NT2/D1 (cell line): ENCODE measurements around the gene SYNE4.

Source experiments
- DNase-seq: peaks from one replicate; pipeline ENCODE4 v3.0.0-alpha.2; 2011; ENCODE audit warnings: low read depth, low spot score
- H3K27me3 ChIP-seq: 2 replicates; pipeline ENCODE4 v1.6.0; 2011; ENCODE audit warnings: mild to moderate bottlenecking; ENCODE audit not compliant: insufficient read length, insufficient read depth
- H3K36me3 ChIP-seq: 2 replicates; pipeline ENCODE4 v1.6.1; 2011; ENCODE audit warnings: mild to moderate bottlenecking, low read length, mixed read lengths; ENCODE audit not compliant: insufficient read depth, insufficient read length
- H3K4me1 ChIP-seq: 2 replicates; pipeline ENCODE4 v1.5.1; 2011; ENCODE audit not compliant: insufficient read depth, insufficient read length
- H3K4me3 ChIP-seq: 2 replicates; pipeline ENCODE4 v1.5.1; 2011; ENCODE audit warnings: low read depth; ENCODE audit not compliant: insufficient read length
- H3K9ac ChIP-seq: 2 replicates; pipeline ENCODE4 v1.6.0; 2011; ENCODE audit warnings: low read depth; ENCODE audit not compliant: insufficient read length
- H3K9me3 ChIP-seq: 2 replicates; pipeline ENCODE4 v1.5.1; 2011; ENCODE audit warnings: mild to moderate bottlenecking, low read length; ENCODE audit not compliant: insufficient read depth
- SUZ12 ChIP-seq: IDR thresholded peaks from 2 replicates; pipeline ENCODE4 v1.6.1; 2011; ENCODE audit not compliant: insufficient read length, insufficient read depth; ENCODE audit errors: extremely low read depth
- YY1 ChIP-seq: IDR thresholded peaks from 2 replicates; pipeline ENCODE4 v1.6.1; 2011; ENCODE audit not compliant: insufficient read length, insufficient read depth
- ZNF274 ChIP-seq: IDR thresholded peaks from 2 replicates; pipeline ENCODE4 v1.6.1; 2011; ENCODE audit warnings: mild to moderate bottlenecking, low read depth, low read length

Gene SYNE4

GRCh38 chr19:35991731-35992450 is 16.7 kb downstream of the SYNE4 start:
- DNase-seq: no peak
- no peak for TF ChIP-seq ZNF274
- no peak for TF ChIP-seq YY1
- TF ChIP-seq SUZ12: no peak

GRCh38 chr19:35990771-35991730 is 17.6 kb downstream of the SYNE4 start:
- Histone ChIP-seq H3K4me3 (no peak overlapping the region), H3K9ac (no peak overlapping the region), H3K9me3 (peaks cover 5% of the 10 kb centered on the region; the same call in 1 of the 2 replicates), H3K4me1 (peaks cover 4% of the 10 kb centered on the region), H3K36me3 (no peaks in the 10 kb centered on the region), H3K27me3 (peaks cover 6% of the 10 kb centered on the region)
- DNase-seq: no peak
- no peak for TF ChIP-seq SUZ12
- TF ChIP-seq YY1: no peak
- TF ChIP-seq ZNF274: no peak

More at GRCh38 chr19:35991731-35992450, 16.7 kb downstream of the SYNE4 start:
- Histone ChIP-seq H3K4me3 (no peak overlapping the region), H3K9ac (no peak overlapping the region), H3K4me1 (peaks cover 6% of the 10 kb centered on the region), H3K36me3 (no peaks in the 10 kb centered on the region), H3K9me3 (peaks cover 5% of the 10 kb centered on the region; the same call in 1 of the 2 replicates), H3K27me3 (no peaks in the 10 kb centered on the region)

- Histone ChIP-seq H3K4me3 (no peak overlapping the region), H3K36me3 (no peaks in the 10 kb centered on the region), H3K4me1 (peaks cover 4% of the 10 kb centered on the region), H3K27me3 (peaks cover 15% of the 10 kb centered on the region), H3K9ac (no peak overlapping the region), H3K9me3 (peaks cover 5% of the 10 kb centered on the region; the same call in 1 of the 2 replicates)
- no peak for DNase-seq
- TF ChIP-seq ZNF274 (no peak), SUZ12 (no peak), YY1 (no peak)
These were observed 18.5 kb downstream of the SYNE4 start for GRCh38 chr19:35990156-35990555.

DNA sequence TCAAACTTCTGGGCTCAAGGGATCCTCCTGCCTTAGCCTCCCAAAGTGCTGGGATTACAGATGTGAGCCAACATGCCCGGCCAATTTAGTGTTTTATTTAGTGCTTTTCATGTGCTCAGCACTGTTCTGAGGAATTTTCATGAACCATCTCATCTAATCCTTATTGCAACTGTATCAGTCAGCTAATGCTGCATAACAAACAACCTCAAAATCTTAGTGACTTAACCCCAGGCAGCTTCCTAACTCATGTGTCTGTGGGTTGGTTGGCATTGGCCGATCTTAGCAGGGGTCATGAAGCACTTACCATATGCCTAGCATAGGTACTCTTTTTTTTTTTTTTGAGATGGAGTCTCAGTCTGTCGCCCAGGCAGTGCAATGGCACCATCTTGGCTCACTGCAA is 19.8 kb downstream of the SYNE4 start:
- Histone ChIP-seq H3K4me1 (no peaks in the 10 kb centered on the region), H3K36me3 (no peaks in the 10 kb centered on the region), H3K4me3 (no peak overlapping the region), H3K9ac (no peak overlapping the region), H3K9me3 (peaks cover 5% of the 10 kb centered on the region; the same call in 1 of the 2 replicates), H3K27me3 (peaks cover 20% of the 10 kb centered on the region)
- no peak for DNase-seq
- TF ChIP-seq SUZ12 (no peak), YY1 (no peak), ZNF274 (no peak)

DNA sequence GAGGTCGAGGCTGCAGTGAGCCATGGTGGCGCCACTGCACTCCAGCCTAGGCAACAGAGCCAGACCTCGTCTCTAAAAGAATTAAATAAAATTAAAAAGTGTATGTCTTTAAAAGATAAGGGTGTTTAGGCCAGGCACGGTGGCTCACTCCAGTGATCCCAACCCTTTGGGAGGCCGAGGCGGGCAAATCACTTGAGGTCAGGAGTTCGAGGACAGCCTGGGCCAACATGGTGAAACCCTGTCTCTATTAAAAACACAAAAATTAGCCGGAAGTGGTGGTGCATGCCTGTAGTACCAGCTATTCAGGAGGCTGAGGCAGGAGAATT is 21.1 kb downstream of the SYNE4 start:
- no peak overlapping the region for H3K4me3 ChIP-seq

GRCh38 chr19:35986664-35987570 is 21.7 kb downstream of the SYNE4 start:
- DNase-seq: no peak
- Histone ChIP-seq H3K9ac (peak overlapping the region; percentile 17), H3K4me1 (no peaks in the 10 kb centered on the region)

More for the DNA sequence above, 21.1 kb downstream of the SYNE4 start:
- H3K9me3 ChIP-seq: peaks cover 5% of the 10 kb centered on the region; the same call in 1 of the 2 replicates
- H3K9ac ChIP-seq: no peak overlapping the region
- no peak for DNase-seq
- H3K4me1 ChIP-seq: no peaks in the 10 kb centered on the region
- H3K27me3 ChIP-seq: peaks cover 31% of the 10 kb centered on the region
- no peak for TF ChIP-seq SUZ12
- TF ChIP-seq ZNF274: no peak
- TF ChIP-seq YY1: no peak
- no peaks in the 10 kb centered on the region for H3K36me3 ChIP-seq

More at GRCh38 chr19:35986664-35987570, 21.7 kb downstream of the SYNE4 start:
- no peak for TF ChIP-seq SUZ12
- no peak for TF ChIP-seq YY1
- no peak for TF ChIP-seq ZNF274
- peak overlapping the region; percentile 28 for H3K4me3 ChIP-seq
- H3K36me3 ChIP-seq: no peaks in the 10 kb centered on the region
- peaks cover 33% of the 10 kb centered on the region for H3K27me3 ChIP-seq
- peaks cover 5% of the 10 kb centered on the region; the same call in 1 of the 2 replicates for H3K9me3 ChIP-seq
